Left cardiac atrium (tissue), 4 donors: ENCODE data around the gene EIF4E3. TPM values are rescaled to one million over a fixed set of nuclear protein-coding genes. Genes with fewer than 3 reads are reported as not detected.

Experiments
- ATAC-seq, 2 donors: fragments of 200-7000 bp; cut with Tn5 transposase; one replicate each; pipeline ENCODE4 v1.9.1; 2020; ENCODE audit warnings: mild to moderate bottlenecking in 2 of 2, moderate library complexity in 2 of 2
- DNase-seq: peaks from one replicate; pipeline ENCODE4 v3.0.0-alpha.2; 2020
- intact Hi-C, 2 donors: fragments of 100-400 bp; cut with DNase I; formaldehyde crosslinking; loops; one replicate each; pipeline versions ENCODE4 v1.14.1 to v1.15.1; 2022 to 2023
- total RNA-seq, 2 donors: library from RNA; stranded (reverse); fragmentation: NEBNext Ultra II Directional; extraction: Animal tissue kit (Norgen Biotek cat#: 25700); gene quantifications; one replicate each; pipeline ENCODE4 v1.2.1, GENCODE V29; 2021
- donor health status: DM: no; HTN: yes; CAD: no.
- donor health status: DM: no; HTN: yes; CAD: no; lungs with severe emphysema.
- donor health status: DM: yes; HTN: yes; CAD: no.
- donor health status: Dilated cardiomyopathy.

EIF4E3 gene
- total RNA-seq, 2 donors from 2014 or later = 40.0 to 45.8 TPM

- ATAC-seq (no peak), DNase-seq (no peak)
- intact Hi-C loops = no loop called here
These were observed 99.5 kb downstream of the EIF4E3 start for GRCh38 chr3:71625676-71626075.

Other genes starting within 250 kb of the EIF4E3 start
- gene FOXP1, start 141.7 kb downstream of the EIF4E3 start, total RNA-seq = 10 to 100 TPM; 42.1 to 50.0 TPM
- 1 to 10 TPM; 2.3 to 3.9 TPM for gene GPR27, start 28.5 kb upstream of the EIF4E3 start, total RNA-seq
- under 1 TPM; 0.37 to 0.94 TPM for gene PROK2, start 59.7 kb upstream of the EIF4E3 start, total RNA-seq